Posterior cingulate gyrus (tissue), 11 donors: Measurements from ENCODE around the gene KIF5A.

Source experiments
- DNase-seq, 10 donors: peaks; one replicate each; pipeline versions ENCODE4 v3.0.0 to v3.0.0-alpha.2; 2020 to 2021; ENCODE audit warnings: mixed read lengths in 3 of 10
- intact Hi-C: fragments of 100-400 bp; cut with DNase I; formaldehyde crosslinking; loops from one replicate; pipeline ENCODE4 v1.15.1; 2023

The KIF5A gene

GRCh38 chr12:57518920-57519795, 30.7 kb upstream of the KIF5A start:
- intact Hi-C loops: loop anchor here (2.0 kb wide), 1 partner anchor 30 kb away; the partner anchor contains the start of gene MARS1
- no peak for DNase-seq

DNA sequence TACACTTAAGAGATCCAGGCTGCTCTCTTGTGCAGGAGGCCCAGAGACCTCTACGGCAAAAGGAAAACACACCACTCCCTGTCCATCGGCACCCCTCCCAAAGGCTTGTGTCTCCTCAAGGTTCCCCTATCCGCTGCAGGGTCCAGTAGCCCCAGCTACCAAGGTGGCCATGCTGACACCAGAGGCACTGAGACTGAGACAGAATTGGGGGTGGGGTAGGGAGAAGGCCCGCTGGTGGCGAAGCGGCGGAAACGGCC, 30.1 kb upstream of the KIF5A start:
- DNase-seq: peak in 2 of 10 donors; percentile 20 to 28
- intact Hi-C loops: loop anchor here (2.0 kb wide), 1 partner anchor 31 kb away; the partner anchor contains the start of gene MARS1

DNA sequence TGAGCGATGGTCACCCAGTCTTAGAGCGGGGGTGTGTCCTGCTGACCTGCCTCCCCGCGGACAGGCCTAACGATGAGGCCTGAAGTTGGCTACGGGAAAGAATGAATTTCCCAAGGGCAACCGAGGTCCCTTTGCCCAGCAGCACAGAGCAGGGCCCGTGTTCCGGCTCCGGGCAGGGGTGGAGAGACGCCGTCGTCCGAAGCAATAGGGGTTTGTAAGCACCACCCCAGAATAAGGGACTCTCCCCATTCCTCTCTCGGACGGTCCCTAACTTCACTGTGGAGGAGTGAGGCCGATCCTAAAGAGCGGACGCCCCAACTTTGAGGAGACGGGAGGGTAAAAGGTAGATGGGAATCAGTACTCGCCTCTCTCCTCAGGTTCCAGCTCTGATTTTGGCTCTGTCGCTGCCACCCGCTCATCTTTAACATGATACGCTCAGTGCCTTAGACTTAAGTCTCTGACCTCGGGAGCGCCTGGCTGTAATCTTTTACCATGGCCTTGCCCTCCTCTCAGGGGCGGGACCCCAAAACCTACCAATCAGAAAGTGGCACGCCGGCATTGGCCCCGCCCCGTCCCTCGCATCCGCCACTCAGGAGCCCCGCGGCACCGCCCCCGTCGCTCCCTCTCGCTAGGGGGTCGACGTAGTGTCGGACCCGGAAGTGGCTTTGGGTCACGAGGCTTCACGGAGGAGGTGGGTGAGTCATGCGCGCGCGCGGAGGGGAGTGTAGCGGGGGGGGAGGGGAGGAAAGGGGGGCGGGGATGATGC, 29.6 kb upstream of the KIF5A start, which contains the start of gene DDIT3:
DDIT3 (minus strand) TSS at position 462 of the 766 bp plus-strand sequence. CDS start 3,108 bp downstream, outside the sequence.
- DNase-seq: peak; percentile 97 to 100 (median 99)
- intact Hi-C loops: no loop called here

DNA sequence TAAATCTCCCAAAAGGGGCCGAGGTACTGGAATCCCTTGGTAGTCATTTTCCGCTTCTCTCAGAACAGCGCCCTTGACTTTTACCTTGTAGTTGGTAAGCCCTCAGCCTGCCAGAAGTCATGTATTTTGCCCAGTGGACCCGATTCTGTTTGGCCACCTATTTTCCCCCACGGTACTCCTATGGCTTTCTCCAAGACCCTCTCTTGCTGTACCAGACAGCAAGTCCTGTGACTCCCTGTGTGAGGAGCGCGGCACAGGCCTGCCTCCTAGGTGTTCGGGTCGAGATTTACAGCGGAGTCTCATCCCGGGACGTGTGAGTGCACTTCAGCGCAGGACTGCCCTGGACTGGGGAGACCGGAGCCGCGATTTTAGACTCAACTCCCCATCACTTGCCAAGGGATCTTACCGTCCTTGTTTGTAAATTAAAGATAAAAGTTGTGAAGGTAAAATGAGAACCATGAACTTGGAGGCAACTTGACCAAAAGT, 28.3 kb upstream of the KIF5A start:
- DNase-seq: peak in 7 of 10 donors; percentile 23 to 89 (median 49)
- intact Hi-C loops: loop anchor here (2.0 kb wide), 1 partner anchor 25 kb away; the partner anchor contains the start of gene DCTN2

DNA sequence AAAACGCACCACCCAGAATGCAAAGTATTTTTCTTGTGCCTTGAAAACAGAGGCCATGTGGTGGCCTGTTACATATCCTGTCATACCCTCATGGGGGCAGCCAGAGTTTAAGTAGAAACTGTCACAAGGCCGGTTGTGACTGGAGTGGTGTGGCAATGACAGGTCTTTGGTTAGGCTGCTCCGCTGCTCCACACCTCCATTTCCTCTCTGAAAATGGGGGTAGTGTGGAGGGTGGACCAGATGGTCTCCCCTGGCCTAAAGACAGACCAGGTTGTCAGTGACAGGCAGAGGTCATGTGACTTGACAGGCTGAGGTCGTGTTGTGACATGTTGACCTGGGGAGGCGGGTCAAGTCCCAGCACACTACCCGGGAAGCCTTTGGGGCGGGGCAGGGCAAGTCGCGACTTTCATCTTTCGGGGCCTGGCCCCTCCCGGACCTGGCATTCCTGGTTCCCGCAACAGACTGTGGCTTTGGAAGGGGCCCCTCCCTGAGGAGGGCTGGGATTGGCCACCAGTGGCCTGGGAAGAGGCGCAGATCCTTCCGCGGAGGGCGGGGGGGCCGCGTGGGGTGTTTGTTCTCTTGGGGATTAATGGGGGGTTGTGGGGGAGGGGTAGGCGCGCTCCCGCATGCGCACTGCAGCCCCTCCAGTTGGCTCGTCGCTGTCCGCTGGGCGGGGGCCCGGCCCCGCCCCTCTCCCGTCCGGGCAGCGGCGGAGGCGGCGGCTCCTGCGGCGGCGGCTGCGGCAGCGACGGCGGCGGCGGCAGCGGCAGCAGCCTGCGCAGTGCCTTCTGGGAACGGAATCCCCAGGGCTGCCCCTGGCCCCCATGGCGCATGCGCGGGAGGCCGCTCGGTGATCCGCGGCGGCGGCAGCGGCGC, 27.6 kb upstream of the KIF5A start, which contains the start of gene MBD6:
MBD6 (plus strand) TSS at position 814 of the 876 bp plus-strand sequence. CDS start 1,480 bp downstream, outside the sequence.
- intact Hi-C loops: loop anchor here (2.0 kb wide), 1 partner anchor 25 kb away; the partner anchor contains the start of gene DCTN2
- DNase-seq: peak; percentile 87 to 99 (median 91)

- intact Hi-C loops: loop anchor here (2.0 kb wide), 1 partner anchor 24 kb away; the partner anchor contains the start of gene DCTN2
- DNase-seq: peak in 5 of 10 donors; percentile 18 to 86 (median 33)
Observed at GRCh38 chr12:57522887-57523705, 26.7 kb upstream of the KIF5A start.

GRCh38 chr12:57523706-57524614, 25.9 kb upstream of the KIF5A start:
- no peak for DNase-seq
- intact Hi-C loops: loop anchor here (2.0 kb wide), 1 partner anchor 23 kb away; the partner anchor contains the start of gene DCTN2

DNA sequence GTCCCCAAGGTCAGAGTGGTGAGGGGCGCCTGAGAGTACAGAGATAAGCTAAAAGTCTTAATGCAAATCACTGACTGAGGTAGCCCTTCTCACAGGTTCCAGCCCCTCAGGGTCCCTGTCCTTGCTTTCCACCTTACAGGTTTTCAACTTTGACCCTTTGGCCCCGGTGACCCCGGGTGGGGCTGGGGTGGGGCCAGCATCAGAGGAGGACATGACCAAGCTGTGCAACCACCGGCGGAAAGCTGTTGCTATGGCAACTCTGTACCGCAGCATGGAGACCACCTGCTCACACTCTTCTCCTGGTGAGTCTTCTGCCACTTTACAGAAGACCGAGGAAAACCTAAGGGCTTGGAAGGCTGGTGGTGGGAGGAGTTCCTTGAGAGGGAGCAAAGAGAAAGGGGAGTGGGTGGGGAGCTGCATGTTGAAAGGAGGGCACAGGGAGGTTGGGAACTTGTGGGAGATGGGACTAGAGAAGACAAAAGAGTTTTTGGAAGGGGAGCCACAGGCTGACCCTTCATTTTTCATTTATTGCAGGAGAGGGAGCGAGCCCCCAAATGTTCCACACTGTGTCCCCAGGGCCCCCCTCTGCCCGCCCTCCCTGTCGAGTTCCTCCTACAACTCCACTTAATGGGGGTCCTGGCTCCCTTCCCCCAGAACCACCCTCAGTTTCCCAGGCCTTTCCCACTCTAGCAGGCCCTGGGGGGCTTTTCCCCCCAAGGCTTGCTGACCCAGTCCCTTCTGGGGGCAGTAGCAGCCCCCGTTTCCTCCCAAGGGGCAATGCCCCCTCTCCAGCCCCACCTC, 24.8 kb upstream of the KIF5A start:
- no peak for DNase-seq
- intact Hi-C loops: no loop called here

GRCh38 chr12:57525615-57526383, 24.0 kb upstream of the KIF5A start:
- intact Hi-C loops: no loop called here
- no peak for DNase-seq

- intact Hi-C loops: no loop called here
Observed at GRCh38 chr12:57526477-57527126, 23.2 kb upstream of the KIF5A start.

GRCh38 chr12:57527184-57527583, 22.7 kb upstream of the KIF5A start:
- intact Hi-C loops: no loop called here

More at GRCh38 chr12:57526477-57527126, 23.2 kb upstream of the KIF5A start:
- no peak for DNase-seq

GRCh38 chr12:57528176-57528575, 21.7 kb upstream of the KIF5A start:
- intact Hi-C loops: no loop called here
- no peak for DNase-seq

More at GRCh38 chr12:57527184-57527583, 22.7 kb upstream of the KIF5A start:
- DNase-seq: no peak

- DNase-seq: no peak
- intact Hi-C loops: no loop called here
Observed at GRCh38 chr12:57528831-57529555, 20.9 kb upstream of the KIF5A start.

GRCh38 chr12:57529831-57530230, 20.0 kb upstream of the KIF5A start:
- no peak for DNase-seq
- intact Hi-C loops: no loop called here
